HG03571 (cell line): ENCODE measurements around the gene HOXD8.

Experiments
- ATAC-seq: cut with Tn5 transposase; IDR thresholded peaks from one replicate; pipeline ENCODE4 v1.9.1; 2021; ENCODE audit not compliant: unreplicated experiment

HOXD8 gene

DNA sequence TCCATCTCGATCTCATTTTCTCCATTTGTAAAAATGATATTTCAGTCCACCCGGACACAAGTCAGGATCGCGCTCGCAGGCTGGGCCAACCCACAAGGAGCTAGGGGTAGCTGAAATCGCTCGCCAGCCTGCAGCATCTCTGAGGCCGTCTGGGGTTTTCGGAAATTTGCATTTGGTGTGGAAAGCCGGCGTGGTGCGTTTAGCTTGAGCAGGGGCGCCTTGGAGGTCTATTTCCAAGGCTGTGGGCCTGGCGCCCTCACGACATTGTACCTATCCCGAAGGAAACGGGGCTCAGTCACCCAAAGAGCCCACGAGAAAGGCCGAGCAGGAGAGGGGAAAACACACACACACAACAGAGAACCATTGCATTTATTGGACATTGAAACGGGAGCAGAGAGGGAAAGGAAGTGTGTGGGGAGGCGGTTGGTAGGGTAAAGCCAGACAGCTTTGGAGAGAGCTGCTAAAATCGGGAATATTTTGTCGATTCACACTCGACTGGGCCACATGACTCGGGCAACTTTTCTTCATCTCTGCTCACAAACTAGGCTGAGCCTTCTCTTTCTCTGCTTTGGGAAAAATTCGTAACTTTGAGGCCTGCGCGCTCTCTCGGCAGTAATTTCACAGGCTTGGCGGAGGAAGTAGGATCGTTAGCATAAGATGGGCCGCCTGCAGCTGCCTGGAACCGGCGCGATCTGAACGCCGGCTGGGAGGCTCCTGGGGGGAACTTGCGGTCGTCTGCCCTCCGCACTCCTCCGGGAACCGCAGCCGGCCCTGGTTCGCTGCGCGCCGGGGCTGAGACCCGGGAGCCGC is 1.1 kb upstream of the HOXD8 start:
- no peak for ATAC-seq

DNA sequence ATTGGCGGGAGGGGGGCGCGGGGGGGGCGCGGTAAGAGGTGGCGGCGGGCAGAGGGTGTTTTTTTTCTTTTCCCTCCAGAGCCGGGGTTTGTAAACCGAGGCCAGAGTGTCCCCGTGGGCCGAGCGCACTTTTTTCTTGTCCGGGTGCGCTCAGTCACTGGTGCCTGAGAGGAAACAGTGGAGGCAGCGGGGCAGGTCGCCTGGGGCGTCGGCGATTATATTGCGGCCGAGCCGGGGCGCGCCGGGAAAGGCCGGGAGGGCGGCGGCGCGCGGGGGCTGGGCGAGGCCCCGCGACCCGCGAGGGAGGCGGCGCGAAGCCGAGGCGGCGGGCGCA is 275 bp downstream of the HOXD8 start:
- no peak for ATAC-seq

DNA sequence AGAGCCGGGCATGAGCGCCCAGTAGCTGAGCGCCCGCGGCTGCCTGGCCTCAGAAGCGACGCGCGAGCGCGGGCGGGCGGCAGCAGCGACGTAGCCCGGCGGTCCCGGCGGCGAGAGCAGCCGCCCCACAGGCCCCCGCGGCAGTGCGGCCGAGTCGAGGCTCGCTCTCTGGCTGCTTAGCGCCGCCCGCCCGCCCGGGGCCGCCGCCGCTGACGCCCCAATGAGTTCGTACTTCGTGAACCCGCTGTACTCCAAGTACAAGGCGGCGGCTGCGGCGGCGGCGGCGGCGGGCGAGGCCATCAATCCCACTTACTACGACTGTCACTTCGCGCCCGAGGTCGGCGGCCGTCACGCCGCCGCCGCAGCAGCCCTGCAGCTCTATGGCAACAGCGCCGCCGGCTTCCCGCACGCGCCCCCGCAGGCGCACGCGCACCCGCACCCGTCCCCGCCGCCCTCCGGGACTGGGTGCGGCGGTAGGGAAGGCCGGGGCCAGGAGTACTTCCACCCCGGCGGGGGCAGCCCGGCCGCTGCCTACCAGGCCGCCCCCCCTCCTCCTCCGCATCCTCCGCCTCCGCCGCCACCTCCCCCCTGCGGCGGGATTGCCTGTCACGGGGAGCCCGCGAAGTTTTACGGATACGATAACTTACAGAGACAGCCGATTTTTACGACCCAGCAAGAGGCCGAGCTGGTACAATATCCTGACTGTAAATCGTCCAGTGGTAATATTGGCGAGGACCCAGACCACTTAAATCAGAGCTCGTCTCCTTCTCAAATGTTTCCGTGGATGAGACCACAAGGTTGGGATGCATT is 847 bp downstream of the HOXD8 start:
- no peak for ATAC-seq

DNA sequence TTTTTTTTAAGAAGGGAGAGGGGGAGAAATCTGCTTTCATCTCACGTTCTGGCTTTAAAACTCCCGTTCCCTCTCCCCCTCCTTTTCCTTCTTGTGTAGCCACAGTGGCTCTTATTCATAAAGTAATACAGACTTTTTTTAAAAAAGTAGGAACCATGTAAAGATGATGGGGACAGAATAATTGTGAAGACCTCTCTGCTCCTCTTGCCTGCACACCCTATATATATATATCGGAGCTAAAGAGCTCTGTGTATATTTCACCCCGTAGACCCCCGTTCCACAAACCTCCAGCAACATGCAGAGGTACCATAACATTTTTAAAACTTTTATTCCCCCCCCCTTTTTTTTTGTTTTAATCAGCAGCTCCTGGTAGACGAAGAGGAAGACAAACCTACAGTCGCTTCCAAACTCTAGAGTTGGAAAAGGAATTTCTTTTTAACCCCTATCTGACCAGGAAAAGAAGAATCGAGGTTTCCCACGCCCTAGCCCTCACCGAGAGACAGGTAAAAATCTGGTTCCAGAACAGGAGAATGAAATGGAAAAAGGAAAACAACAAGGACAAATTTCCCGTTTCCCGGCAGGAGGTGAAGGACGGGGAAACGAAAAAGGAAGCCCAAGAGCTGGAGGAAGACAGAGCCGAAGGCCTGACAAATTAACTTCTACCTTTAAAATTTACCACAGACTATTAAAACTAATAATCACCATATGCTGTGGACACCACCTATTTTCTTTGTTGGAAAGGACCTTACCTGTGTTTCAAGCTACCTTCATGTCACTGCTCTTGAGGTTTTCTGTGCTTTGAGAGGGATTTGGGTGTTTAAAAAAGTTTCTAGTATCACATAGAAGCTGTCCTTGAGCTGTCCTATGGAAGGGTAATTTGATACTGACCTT is 1.7 kb downstream of the HOXD8 start:
- ATAC-seq, result no peak

DNA sequence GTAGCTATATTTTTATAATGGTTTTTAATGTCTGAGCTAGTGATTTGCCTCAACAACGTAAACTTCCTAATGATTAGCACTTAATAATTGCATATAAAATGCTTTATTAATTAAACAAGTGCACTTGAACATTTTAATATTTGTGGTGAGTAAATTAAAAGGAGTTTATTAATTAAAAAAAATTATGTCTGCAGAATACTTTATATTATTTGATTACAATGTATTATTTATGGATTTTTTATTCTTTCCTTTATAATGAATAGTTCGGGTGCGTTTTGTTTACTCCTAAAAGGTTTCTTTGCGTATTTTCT is 2.3 kb downstream of the HOXD8 start:
- ATAC-seq, result no peak

DNA sequence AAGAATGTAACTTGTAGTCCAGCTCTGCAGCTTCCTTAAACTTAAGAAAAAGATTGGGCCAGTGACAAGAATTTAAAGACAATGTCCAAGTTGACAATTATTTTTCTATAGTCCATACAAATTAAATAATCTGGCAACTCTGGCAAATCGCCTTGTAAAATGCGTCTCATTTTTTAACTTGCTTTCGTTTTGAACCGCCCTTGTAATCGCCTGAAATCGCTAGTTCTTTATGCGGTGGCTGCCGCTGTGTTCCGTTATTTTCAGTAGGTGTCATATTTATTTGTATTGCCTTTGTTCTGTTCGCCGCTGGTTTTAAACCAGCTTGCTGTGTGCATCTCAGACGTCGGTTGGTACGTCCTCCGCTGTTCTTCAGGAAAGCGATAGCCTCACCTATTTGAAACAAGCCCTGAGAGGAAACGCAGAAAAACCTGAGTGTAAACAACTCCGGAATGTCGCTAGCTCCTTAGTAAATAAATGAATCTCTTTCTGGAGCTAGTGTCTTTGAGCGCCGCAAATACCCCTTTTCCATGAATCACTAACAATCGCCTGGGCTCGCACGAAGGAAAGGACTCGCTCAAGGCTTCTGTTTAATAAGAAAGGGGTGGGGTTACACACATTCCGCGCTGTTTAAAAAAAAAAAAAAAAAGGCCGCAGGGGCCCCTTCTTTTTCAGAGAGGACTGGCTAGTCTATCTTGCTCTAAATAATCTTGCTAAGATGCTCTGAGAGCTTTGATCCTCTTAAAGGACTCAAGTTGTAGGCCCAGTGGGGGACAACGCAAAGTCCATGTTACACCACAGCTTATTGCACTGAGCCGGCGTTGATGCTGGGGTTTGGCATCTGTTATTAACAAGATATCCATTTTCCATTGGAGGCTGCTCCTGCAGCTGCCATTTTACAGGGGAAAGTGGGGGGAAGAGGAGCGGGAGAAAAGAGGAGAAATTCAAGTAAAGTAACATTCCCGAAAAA is 3.0 kb downstream of the HOXD8 start:
- ATAC-seq, result no peak

DNA sequence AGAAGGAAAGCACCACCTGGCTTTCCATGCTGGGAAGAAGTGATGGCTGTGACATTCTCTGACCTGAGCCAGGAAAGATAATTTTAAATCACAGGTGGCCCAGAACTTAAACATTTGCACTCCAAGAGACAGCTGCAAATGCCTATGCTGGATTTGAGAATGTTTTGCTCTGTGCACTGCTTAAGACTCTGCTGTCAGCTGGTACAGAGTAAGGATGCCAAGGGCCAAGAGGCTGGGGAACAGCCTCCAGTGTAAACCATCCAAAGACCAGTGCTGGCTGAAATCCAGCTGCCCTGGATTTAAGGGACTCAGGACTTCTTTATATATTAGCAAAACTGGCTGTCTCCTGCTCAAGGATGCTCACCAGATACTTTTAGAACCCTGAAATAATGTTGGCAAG is 3.9 kb downstream of the HOXD8 start:
- ATAC-seq, result no peak

DNA sequence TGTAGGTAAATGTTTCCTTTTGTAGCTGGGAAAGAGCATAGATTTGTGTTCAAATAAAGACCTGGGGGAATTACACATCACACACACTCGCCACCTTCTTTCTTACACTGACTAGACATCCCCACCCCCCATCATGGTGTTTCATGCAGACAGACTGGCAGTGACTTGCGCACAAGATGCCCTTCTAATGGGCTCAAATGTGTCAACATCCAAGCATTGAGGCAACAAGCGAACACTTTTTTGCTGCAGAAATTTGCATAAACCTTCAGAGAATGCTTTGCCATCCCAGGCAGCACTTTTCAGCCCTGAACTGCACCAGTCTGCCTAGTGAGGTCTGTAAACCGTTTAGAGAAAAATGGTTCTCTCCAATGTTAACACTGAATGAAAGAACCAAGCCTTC is 4.5 kb downstream of the HOXD8 start:
- no peak for ATAC-seq

DNA sequence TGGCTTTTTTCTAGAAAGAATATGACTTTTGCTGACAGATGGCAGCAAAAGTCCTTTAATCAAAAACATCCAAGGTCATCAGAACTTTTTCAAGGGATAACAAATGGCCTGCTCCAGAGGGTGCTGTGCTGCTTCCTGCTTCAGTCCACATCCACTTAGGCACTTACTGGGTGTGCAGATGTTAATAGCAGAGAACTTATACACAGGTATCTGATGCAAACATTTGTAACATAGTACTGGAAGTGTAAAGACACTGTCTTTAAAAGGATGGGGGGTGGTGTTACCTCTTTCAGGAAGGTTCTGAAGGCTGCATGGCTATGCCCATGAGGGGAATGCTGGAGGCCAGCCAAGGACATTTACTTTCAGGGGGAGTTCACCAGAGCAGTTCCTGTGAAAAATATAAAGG is 5.5 kb downstream of the HOXD8 start:
- no peak for ATAC-seq

DNA sequence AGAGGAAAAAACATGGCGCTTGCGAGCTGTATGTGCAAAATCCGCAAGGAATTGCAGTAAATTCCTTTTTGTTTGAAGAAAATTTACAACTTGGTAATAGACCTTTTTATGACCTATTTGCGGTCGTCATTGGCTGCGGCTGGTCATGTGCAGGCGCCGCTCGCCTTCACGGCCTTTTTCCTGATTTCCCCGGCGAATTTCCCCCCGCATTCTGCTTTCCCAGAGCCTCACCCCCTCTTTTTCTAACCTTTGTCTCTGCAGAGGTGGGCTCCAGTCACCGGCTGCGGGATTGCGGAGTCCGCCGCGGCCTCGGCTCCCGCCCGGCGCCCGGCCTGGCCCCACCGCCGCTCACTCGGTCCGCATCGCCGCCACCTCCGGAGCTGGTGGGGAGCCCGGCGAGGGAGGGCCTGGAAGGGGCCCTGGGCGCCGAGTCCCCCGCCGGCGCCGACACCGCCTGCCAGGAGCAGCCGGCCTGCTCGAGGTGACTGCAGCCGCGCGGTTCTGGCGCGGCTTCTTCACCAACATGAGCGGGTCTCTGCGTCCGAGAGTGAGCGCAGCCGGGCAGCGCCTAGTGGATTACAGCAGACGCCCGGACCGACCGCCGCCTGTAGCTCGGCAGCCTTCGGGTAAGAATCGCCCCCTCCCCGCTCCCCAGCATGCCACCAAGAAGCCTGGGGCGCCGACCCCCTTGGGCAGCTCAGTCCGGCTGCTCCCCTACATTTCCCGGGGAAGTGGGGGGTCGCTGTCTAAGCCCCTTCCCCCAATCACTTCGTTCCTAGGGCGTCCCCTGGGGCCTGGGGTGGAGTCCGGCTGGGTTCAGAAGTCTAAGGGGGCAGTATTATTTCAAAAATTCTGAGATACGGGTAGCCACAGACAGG is 7.1 kb downstream of the HOXD8 start:
- ATAC-seq, result no peak

DNA sequence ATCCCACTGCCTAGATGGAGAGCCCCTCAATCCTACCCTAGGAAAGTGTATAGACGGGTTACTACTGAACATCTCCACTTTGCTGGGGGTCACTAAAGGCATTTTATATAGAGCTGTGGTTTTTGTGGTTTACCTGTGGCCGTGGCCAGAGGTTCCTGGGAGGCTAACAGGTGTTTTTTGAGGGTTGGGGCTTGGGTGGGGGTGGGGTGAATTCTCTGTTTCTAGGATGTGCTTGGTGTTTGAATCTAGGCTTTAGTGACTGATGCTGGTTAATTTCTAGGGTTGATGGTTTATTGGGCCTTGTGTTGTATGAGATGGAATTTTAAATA is 7.7 kb downstream of the HOXD8 start:
- no peak for ATAC-seq

DNA sequence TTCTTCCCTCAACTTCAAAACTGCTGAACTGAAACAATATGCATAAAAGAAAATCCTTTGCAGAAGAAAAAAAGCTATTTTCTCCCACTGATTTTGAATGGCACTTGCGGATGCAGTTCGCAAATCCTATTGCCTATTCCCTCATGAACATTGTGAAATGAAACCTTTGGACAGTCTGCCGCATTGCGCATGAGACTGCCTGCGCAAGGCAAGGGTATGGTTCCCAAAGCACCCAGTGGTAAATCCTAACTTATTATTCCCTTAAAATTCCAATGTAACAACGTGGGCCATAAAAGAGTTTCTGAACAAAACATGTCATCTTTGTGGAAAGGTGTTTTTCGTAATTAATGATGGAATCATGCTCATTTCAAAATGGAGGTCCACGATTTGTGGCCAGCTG is 8.4 kb downstream of the HOXD8 start:
- ATAC-seq, result no peak

DNA sequence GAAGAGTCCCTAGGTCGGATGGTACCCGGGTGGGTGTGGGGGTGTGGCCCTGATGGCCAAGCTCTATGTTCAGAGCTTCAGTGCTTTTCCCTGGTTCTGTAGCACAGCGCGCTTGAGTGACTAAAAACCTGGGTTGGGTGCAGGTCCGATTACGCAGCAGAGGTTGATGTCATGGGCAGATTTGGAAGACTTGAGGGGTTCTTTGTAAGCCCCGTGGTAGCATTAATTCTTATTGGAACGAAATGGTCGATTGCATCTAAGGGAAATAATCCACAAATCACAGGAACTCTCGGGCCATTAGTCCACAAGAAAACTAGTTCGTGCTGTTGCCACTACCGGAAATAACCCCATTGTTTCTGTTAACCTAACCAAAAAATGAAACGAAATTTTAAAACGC is 9.0 kb downstream of the HOXD8 start:
- no peak for ATAC-seq

DNA sequence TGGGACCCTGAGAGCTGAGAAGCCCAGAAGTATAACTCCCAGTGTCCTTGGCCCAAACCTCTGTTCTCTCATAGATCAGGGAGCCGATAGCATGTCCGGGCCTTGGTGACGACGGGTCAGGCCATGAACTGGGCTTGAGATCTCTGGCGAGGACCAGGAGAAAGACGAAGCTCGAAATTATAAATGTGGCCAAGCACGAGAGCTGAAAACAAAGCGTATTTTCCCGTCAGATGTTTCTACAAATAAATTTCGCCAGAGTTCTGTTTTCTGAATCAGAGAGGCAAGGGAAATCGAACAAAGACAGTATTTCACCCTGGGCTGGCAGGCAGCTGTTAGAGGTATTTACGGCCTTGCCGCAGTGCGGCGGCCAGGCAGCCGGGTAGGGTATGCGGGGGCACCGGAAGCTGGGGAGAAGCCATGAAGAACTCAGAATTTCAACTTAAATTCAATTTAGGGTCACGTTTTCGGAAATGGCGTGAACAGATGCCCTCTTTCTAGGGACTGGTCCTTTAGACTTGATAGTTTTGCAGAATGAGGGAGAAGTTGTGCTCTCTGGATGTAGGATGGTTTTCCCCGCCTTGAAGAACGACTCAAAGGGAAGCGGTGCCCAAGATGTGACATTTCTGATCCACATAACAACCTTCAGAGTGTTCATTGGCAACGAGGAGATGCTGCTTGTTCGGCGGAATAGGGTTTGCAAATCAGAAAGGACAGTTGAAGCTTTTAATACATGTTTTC is 9.6 kb downstream of the HOXD8 start:
- ATAC-seq, result no peak

DNA sequence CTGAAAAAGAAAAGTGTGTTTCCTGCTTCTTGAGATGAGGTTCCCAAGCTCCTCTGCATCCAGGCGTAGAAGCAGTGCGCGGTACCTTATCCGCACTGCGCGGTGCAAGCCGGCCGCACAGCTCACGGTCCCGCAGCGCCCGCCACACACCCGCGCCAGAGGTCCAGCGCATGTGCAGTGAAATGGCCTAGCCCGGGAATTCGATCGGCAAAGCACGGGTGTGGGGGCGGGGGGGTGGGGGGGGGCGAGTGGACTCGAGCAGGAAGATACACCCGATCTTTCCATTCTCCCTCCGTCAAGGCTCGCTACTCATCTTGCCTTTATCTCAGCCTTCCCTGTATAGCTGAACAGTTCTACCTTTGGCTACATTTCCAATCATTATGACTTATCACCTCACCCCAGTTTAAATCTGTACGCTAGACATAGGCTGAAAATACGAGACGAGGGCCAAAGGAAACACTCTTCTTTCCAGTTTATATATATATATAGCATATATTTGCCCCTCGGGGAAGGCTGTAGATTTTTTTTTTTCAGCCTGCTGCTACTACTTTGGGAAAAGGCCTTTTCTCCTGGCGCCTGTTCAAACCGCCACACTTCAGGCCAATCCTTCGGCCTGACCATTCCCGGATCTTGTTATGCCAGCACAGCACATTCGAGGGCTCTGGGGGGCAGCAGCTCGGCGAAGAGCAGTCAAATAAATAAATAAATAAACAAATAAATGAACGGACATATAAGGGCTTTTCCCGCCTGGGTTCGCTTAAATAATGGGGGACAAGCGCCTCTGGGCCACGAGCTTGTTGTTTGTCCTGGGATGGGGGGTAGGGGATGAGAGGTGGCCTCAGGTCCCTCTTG is 10.4 kb downstream of the HOXD8 start:
- ATAC-seq, result no peak

DNA sequence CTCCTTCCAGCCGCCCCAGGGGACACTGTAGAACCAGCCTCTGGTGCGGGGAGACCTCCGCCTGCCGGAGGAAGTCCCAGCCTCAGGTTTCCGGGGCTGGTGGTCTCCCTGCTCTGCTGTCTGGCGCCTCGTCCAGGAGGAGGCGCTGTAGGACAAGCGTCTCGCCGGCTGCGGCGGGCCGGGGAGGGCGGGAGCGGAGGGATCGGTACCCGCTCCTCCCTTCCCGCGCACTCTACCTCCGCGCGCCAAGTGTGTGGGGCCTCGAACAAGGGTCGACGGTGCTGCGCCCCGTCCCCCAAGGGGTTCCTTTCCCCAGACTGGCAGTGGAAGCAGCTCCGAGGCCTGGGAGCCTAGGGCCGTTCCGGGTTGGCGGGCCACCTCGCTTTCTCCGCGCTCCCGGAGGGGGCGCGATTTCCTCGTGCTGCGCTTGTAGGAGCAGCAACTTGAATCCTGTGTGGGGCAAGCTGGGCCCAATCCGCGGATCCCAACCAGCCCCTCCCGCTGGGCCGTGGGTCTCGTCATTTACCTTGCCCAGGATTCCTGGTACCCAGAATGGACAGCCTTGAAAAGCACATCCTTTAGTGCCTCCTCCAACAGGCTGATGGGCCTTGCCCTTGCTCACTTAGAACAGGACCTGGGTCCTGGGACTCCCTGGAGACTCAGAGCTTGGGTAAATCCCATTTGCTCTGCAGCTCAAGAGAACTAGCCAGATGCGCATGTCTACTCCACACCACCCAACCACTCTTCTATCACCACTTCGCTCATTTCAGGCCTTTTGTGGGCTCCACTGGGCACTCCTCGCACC is 11.2 kb downstream of the HOXD8 start:
- peak; percentile 93 for ATAC-seq

DNA sequence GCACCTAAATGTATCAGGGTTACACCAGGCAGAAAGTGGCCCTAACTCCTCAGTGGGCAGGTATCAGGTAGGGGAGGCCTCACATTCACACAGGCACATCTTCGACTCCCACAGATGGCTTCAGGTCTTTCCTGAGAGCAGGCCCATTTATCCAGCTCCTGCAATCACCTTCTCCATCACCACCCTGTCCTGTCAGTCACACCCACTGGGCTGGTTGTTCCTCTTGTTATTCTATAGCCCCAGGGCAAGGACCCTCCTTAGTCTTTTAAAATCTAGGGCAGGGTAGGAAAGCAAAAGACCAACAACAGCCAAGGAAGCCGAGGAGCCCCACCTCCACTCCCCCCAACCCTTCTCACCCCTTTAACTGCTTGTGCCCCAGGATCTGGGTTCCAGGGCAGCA is 12.8 kb downstream of the HOXD8 start:
- ATAC-seq, result no peak
